H1 (cell line): ENCODE data around the gene TTL. TPM values are rescaled to one million over a fixed set of nuclear protein-coding genes. Genes with fewer than 3 reads are reported as not detected.

Source experiments
- CTCF ChIA-PET: fragments of 300-600 bp; sonication (Branson Sonifier 250); formaldehyde crosslinking; loops from one replicate; lab custom pipeline; 2021; ENCODE audit not compliant: partially characterized antibody; lab: Charles Lee
- POLR2A ChIA-PET: fragments of 300-600 bp; sonication (Branson Sonifier 250); formaldehyde crosslinking; loops from one replicate; lab custom pipeline; 2021; ENCODE audit warnings: inconsistent platforms; ENCODE audit not compliant: partially characterized antibody; lab: Charles Lee
- DNase-seq, 2 experiments: peaks; one replicate each; pipeline versions ENCODE4 v3.0.0 to v3.0.0-alpha.2; 2010 to 2022; ENCODE audit warnings: low spot score in 2 of 2, low read depth in 1 of 2, mixed read lengths in 1 of 2
- FAIRE-seq: peaks from 2 replicates; lab custom pipeline; 2011; peaks lifted over from hg19 to GRCh38; lab: Jason Lieb, UNC
- H2AFZ ChIP-seq: 2 replicates; pipeline ENCODE4 v1.8.1; 2012; ENCODE audit warnings: low read length, inconsistent platforms
- H2AK5ac ChIP-seq: 2 replicates; pipeline ENCODE4 v1.6.1; 2013; ENCODE audit warnings: low read depth, low read length
- H2BK120ac ChIP-seq: replicated peaks from 2 replicates; pipeline ENCODE3; 2013; ENCODE audit warnings: low read depth, low read length, inconsistent platforms
- H2BK12ac ChIP-seq: 2 replicates; pipeline ENCODE4 v1.6.1; 2013; ENCODE audit warnings: low read depth, low read length
- H2BK15ac ChIP-seq: 2 replicates; pipeline ENCODE4 v1.6.1; 2013; ENCODE audit warnings: low read length
- H2BK20ac ChIP-seq: 2 replicates; pipeline ENCODE4 v1.6.1; 2013; ENCODE audit warnings: low read length
- H2BK5ac ChIP-seq: 2 replicates; pipeline ENCODE4 v1.6.1; 2013; ENCODE audit warnings: low read depth, low read length
- H3K14ac ChIP-seq: 2 replicates; pipeline ENCODE4 v1.6.1; 2013; ENCODE audit warnings: inconsistent platforms; ENCODE audit not compliant: insufficient read length
- H3K18ac ChIP-seq: 2 replicates; pipeline ENCODE4 v1.6.1; 2013; ENCODE audit warnings: low read length; ENCODE audit errors: extremely low read depth
- H3K23ac ChIP-seq: 2 replicates; pipeline ENCODE4 v1.6.1; 2013; ENCODE audit warnings: inconsistent platforms; ENCODE audit not compliant: insufficient read length
- H3K23me2 ChIP-seq: 2 replicates; pipeline ENCODE4 v1.6.1; 2013; ENCODE audit warnings: low read depth, low read length
- H3K27ac ChIP-seq: 2 replicates; pipeline ENCODE4 v1.6.1; 2011; ENCODE audit warnings: low read depth, low read length, inconsistent platforms
- H3K27me3 ChIP-seq, 4 experiments: replicated peaks in 1 of 4; 1 replicate in 1 of 4; 2 replicates in 3 of 4; pipeline versions ENCODE4 v1.6.1 to v1.8.1; 2011 to 2013; ENCODE audit warnings: low read length in 3 of 4, mild to moderate bottlenecking in 3 of 4, inconsistent platforms in 2 of 4, mixed read lengths in 2 of 4, moderate library complexity in 1 of 4; ENCODE audit not compliant: control insufficient read depth in 3 of 4, insufficient read depth in 3 of 4; ENCODE audit errors: extremely low read depth in 1 of 4
- H3K36me3 ChIP-seq, 4 experiments: 2 replicates each; pipeline versions ENCODE4 v1.6.1 to v1.8.1; 2011 to 2013; ENCODE audit warnings: mild to moderate bottlenecking in 4 of 4, low read length in 3 of 4, moderate library complexity in 2 of 4, control low read depth in 1 of 4, inconsistent platforms in 1 of 4; ENCODE audit not compliant: insufficient read depth in 4 of 4, control insufficient read depth in 2 of 4
- H3K4ac ChIP-seq: replicated peaks from 2 replicates; pipeline ENCODE3; 2013; ENCODE audit warnings: low read length, low read depth, mixed read lengths, inconsistent platforms; ENCODE audit not compliant: insufficient read length
- H3K4me1 ChIP-seq, 4 experiments: replicated peaks in 1 of 4; 1 replicate in 1 of 4; 2 replicates in 3 of 4; pipeline versions ENCODE4 v1.6.1 to v1.8.1; 2011 to 2013; ENCODE audit warnings: low read length in 3 of 4, inconsistent platforms in 2 of 4, mixed read lengths in 1 of 4; ENCODE audit not compliant: insufficient read depth in 4 of 4, control insufficient read depth in 3 of 4
- H3K4me2 ChIP-seq, 2 experiments: 2 replicates each; pipeline versions ENCODE4 v1.6.1 to v1.8.1; 2011 to 2013; ENCODE audit warnings: low read depth in 2 of 2, low read length in 2 of 2, control low read depth in 1 of 2, inconsistent platforms in 1 of 2, mild to moderate bottlenecking in 1 of 2; ENCODE audit not compliant: insufficient read depth in 1 of 2
- H3K4me3 ChIP-seq, 4 experiments: fragments of 200-600, 300-600 bp in 1 of 4; sonication (generic), shearing (Covaris generic), sonication (Bioruptor Twin) in 1 of 4; 2 replicates each; pipeline versions ENCODE4 v1.5.1 to v1.8.1; 2011 to 2016; ENCODE audit warnings: low read length in 4 of 4, low read depth in 3 of 4, control low read depth in 2 of 4, inconsistent platforms in 2 of 4, mild to moderate bottlenecking in 2 of 4, mixed read lengths in 1 of 4, moderate library complexity in 1 of 4; ENCODE audit not compliant: insufficient read depth in 2 of 4; ENCODE audit errors: extremely low read depth in 1 of 4
- H3K56ac ChIP-seq: replicated peaks from 2 replicates; pipeline ENCODE3; 2013; ENCODE audit warnings: low read depth, mild to moderate bottlenecking, mixed read lengths, low read length, inconsistent platforms; ENCODE audit not compliant: insufficient read length
- H3K79me1 ChIP-seq: 2 replicates; pipeline ENCODE4 v1.6.1; 2013; ENCODE audit warnings: low read depth, low read length, control low read depth
- H3K79me2 ChIP-seq, 2 experiments: 2 replicates each; pipeline versions ENCODE4 v1.6.1 to v1.8.1; 2012 to 2013; ENCODE audit warnings: low read length in 2 of 2, mild to moderate bottlenecking in 2 of 2, inconsistent platforms in 1 of 2; ENCODE audit not compliant: insufficient read depth in 2 of 2, control insufficient read depth in 1 of 2
- H3K9ac ChIP-seq, 4 experiments: replicated peaks in 1 of 4; 1 replicate in 1 of 4; 2 replicates in 3 of 4; pipeline versions ENCODE4 v1.6.1 to v1.8.1; 2011 to 2013; ENCODE audit warnings: low read depth in 3 of 4, low read length in 3 of 4, control low read depth in 2 of 4, mild to moderate bottlenecking in 2 of 4, moderate library complexity in 2 of 4, inconsistent platforms in 1 of 4; ENCODE audit errors: extremely low read depth in 1 of 4
- H3K9me3 ChIP-seq, 2 experiments: 2 replicates each; pipeline versions ENCODE4 v1.6.1 to v1.8.1; 2012 to 2013; ENCODE audit warnings: mild to moderate bottlenecking in 2 of 2, moderate library complexity in 2 of 2, control low read depth in 1 of 2, inconsistent platforms in 1 of 2, low read depth in 1 of 2, low read length in 1 of 2, mixed read lengths in 1 of 2; ENCODE audit not compliant: insufficient read depth in 2 of 2
- H4K20me1 ChIP-seq, 2 experiments: replicated peaks in 1 of 2; 2 replicates each; pipeline versions ENCODE3 to v1.8.1; 2011 to 2013; ENCODE audit warnings: inconsistent platforms in 2 of 2, low read length in 2 of 2, mild to moderate bottlenecking in 1 of 2; ENCODE audit not compliant: insufficient read depth in 2 of 2, control insufficient read depth in 1 of 2
- H4K5ac ChIP-seq: 2 replicates; pipeline ENCODE4 v1.6.1; 2013; ENCODE audit warnings: low read length, low read depth, mixed read lengths, inconsistent platforms; ENCODE audit not compliant: insufficient read length
- H4K8ac ChIP-seq: 2 replicates; pipeline ENCODE4 v1.8.0; 2013; ENCODE audit warnings: mild to moderate bottlenecking, moderate library complexity, low read length, inconsistent platforms; ENCODE audit not compliant: insufficient read depth; ENCODE audit errors: extremely low read depth
- H4K91ac ChIP-seq: replicated peaks from 2 replicates; pipeline ENCODE3; 2013; ENCODE audit warnings: low read length, mixed read lengths, inconsistent platforms; ENCODE audit not compliant: insufficient read length
- CHD2 ChIP-seq: IDR thresholded peaks from 2 replicates; pipeline ENCODE4 v1.6.1; 2012; ENCODE audit warnings: low read length, improper control_type of control experiment
- GABPA ChIP-seq: IDR thresholded peaks from 2 replicates; pipeline ENCODE4 v1.6.1; 2011; ENCODE audit warnings: mild to moderate bottlenecking, low read length, moderate library complexity, borderline replicate concordance; ENCODE audit not compliant: insufficient read depth
- JUND ChIP-seq: IDR thresholded peaks from 2 replicates; pipeline ENCODE4 v1.6.1; 2011; ENCODE audit warnings: mild to moderate bottlenecking, improper control_type of control experiment, low read length
- KDM1A ChIP-seq: fragments of 200-600, 300-600 bp; sonication (generic); IDR thresholded peaks from 2 replicates; pipeline ENCODE4 v1.7.1; 2016; ENCODE audit warnings: mild to moderate bottlenecking, low read length, borderline replicate concordance
- KDM5A ChIP-seq: fragments of 200-600 bp; IDR thresholded peaks from 2 replicates; pipeline ENCODE4 v1.7.1; 2012; ENCODE audit warnings: mild to moderate bottlenecking, low read length, inconsistent platforms, mixed read lengths
- MAFK ChIP-seq: IDR thresholded peaks from 2 replicates; pipeline ENCODE4 v1.6.1; 2012; ENCODE audit warnings: low read depth, mild to moderate bottlenecking, improper control_type of control experiment, low read length
- PHF8 ChIP-seq: fragments of 200-600 bp; sonication (generic); conservative IDR thresholded peaks from 2 replicates; pipeline ENCODE4 v1.7.1; 2012; ENCODE audit warnings: low read depth, mild to moderate bottlenecking, inconsistent platforms, low read length, moderate library complexity
- RAD21 ChIP-seq, 2 experiments: IDR thresholded peaks in 1 of 2; conservative IDR thresholded peaks in 1 of 2; 2 replicates each; pipeline ENCODE4 v1.6.1; 2011; ENCODE audit warnings: low read depth in 2 of 2, low read length in 2 of 2, improper control_type of control experiment in 1 of 2, inconsistent platforms in 1 of 2, mild to moderate bottlenecking in 1 of 2, moderate library complexity in 1 of 2
- RBBP5 ChIP-seq: IDR thresholded peaks from 2 replicates; pipeline ENCODE4 v1.7.1; 2012; ENCODE audit warnings: low read depth, mild to moderate bottlenecking, inconsistent platforms, low read length, moderate library complexity, borderline replicate concordance
- RNF2 ChIP-seq: fragments of 200-900, 300-1000 bp; sonication (generic); IDR thresholded peaks from 2 replicates; pipeline ENCODE4 v1.7.1; 2016; ENCODE audit warnings: borderline replicate concordance, low read depth, mild to moderate bottlenecking, antibody characterized with exemption, low read length; ENCODE audit not compliant: poor library complexity, severe bottlenecking; ENCODE audit errors: missing control alignments
- SP1 ChIP-seq: IDR thresholded peaks from 2 replicates; pipeline ENCODE4 v1.6.1; 2011; ENCODE audit warnings: low read depth, low read length
- SP4 ChIP-seq: IDR thresholded peaks from 2 replicates; pipeline ENCODE4 v1.6.1; 2012; ENCODE audit warnings: low read length, inconsistent platforms
- WGBS, 2 experiments: shearing (Covaris generic) in 1 of 2; methylation state at CpG; one replicate each; pipeline versions ENCODE4 v1.1.6 to v1.1.7; 2013 to 2015; ENCODE audit warnings: low lambda C conversion rate in 2 of 2, mixed read lengths in 2 of 2, inconsistent platforms in 1 of 2, low coverage in 1 of 2, missing lambda C conversion rate in 1 of 2; ENCODE audit not compliant: insufficient replicate concordance in 2 of 2, insufficient coverage in 1 of 2, insufficient read length in 1 of 2; ENCODE audit errors: extremely low coverage in 1 of 2, missing lambda C conversion rate in 1 of 2; 5-methylcytosine and 5-hydroxymethylcytosine counted together
- polyA plus RNA-seq, 7 experiments: library from polyadenylated mRNA; depleted of rRNA in 3 of 7; stranded (reverse) in 5 of 7; unstranded in 2 of 7; fragments of >200 nt in 5 of 7; fragments of 200-250 nt in 2 of 7; gene quantifications; 1 replicate in 5 of 7; 2 replicates in 1 of 7; 4 replicates in 1 of 7; pipeline versions ENCODE4 v1.2.1 to v1.2.3, GENCODE V29; 2011 to 2013; ENCODE audit warnings: missing spikeins in 2 of 7, mixed read lengths in 2 of 7
- total RNA-seq: library from RNA; stranded (reverse); fragmentation: NEBNext Ultra II Directional; extraction: Animal tissue kit (Norgen Biotek cat#: 25700); gene quantifications from 2 replicates; pipeline ENCODE4 v1.2.1, GENCODE V29; 2021
- TF ChIP-seq, protein P1 (sequence below): IDR thresholded peaks from 2 replicates; pipeline ENCODE4 v1.6.1; 2011; ENCODE audit warnings: low read length, improper control_type of control experiment

TTL gene
- total and polyA plus RNA-seq, 2 of the 8 experiments (the other 6 are each of a cell fraction or from before 2014, with no cell fraction given): 17.5 to 57.1 TPM

- Histone ChIP-seq H4K20me1 (no peaks in the 10 kb centered on the region), H4K5ac (no peak overlapping the region), H3K4me3 (no peak overlapping the region), H2AK5ac (no peak overlapping the region), H3K27me3 (no peaks in the 10 kb centered on the region), H3K79me1 (no peaks in the 10 kb centered on the region), H3K18ac (no peak overlapping the region), H3K9me3 (no peaks in the 10 kb centered on the region), H3K79me2 (no peaks in the 10 kb centered on the region), H3K56ac (no peak overlapping the region), H2BK5ac (no peak overlapping the region), H3K9ac (no peak overlapping the region), H3K27ac (no peak overlapping the region), H3K23me2 (no peaks in the 10 kb centered on the region), H4K8ac (no peak overlapping the region), H2BK15ac (no peak overlapping the region), H2BK20ac (no peak overlapping the region), H3K4ac (no peak overlapping the region), H4K91ac (no peak overlapping the region), H3K23ac (no peak overlapping the region), H2BK12ac (no peak overlapping the region), H3K14ac (no peak overlapping the region), H3K4me2 (no peak overlapping the region), H2BK120ac (no peak overlapping the region), H2AFZ (no peak overlapping the region), H3K36me3 (peaks cover 0 to 5% (median 2%) of the 10 kb centered on the region in 4 experiments; a peak in 5 of 8 replicates), H3K4me1 (no peaks in the 10 kb centered on the region)
- CTCF ChIA-PET: interaction anchor here (0.9 kb wide), 1 partner anchor 54 kb away, joined by 4 read pairs; no protein-coding TSS in a partner anchor
- DNase-seq (no peak), FAIRE-seq (no peak)
- WGBS, 2 experiments: 50% methylated on average over 1 of the region's 1 CpG; no CpG with 5 or more reads in 1 of the 2 experiments
- POLR2A ChIA-PET: no interaction called here
- TF ChIP-seq MAFK (no peak), RBBP5 (no peak), GABPA (no peak), KDM5A (no peak), KDM1A (no peak), JUND (no peak), RNF2 (no peak), SP1 (no peak), RAD21 (IDR thresholded peaks at IDR 0.05 in 1 of 2, conservative IDR thresholded peaks at IDR 0.05 in 1 of 2; ENCODE audit: low read depth in 2 of 2, low read length in 2 of 2) (no peak), CHD2 (no peak), PHF8 (no peak), SP4 (no peak)
- TF ChIP-seq, protein P1, sequence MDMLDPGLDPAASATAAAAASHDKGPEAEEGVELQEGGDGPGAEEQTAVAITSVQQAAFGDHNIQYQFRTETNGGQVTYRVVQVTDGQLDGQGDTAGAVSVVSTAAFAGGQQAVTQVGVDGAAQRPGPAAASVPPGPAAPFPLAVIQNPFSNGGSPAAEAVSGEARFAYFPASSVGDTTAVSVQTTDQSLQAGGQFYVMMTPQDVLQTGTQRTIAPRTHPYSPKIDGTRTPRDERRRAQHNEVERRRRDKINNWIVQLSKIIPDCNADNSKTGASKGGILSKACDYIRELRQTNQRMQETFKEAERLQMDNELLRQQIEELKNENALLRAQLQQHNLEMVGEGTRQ: no peak
Observed at GRCh38 chr2:112534826-112535225, 52.9 kb downstream of the TTL start.
